Astrocyte (in vitro differentiated cells and primary cell): ENCODE results near the gene RNF149. TPM values are rescaled to one million over a fixed set of nuclear protein-coding genes. Genes with fewer than 3 reads are reported as not detected.
A peak's percentile ranks its signal among the peaks of the same experiment; 100 is the strongest.

Source experiments
- DNase-seq: peaks from one replicate; pipeline ENCODE4 v3.0.0-alpha.2; 2010; ENCODE audit warnings: low read depth
- FAIRE-seq: peaks from 2 replicates; lab custom pipeline; 2011; peaks lifted over from hg19 to GRCh38; lab: Jason Lieb, UNC
- H2AFZ ChIP-seq: 2 replicates; pipeline ENCODE4 v1.6.0; 2012; ENCODE audit warnings: low read depth, low read length, inconsistent platforms
- H3K27ac ChIP-seq: 2 replicates; pipeline ENCODE4 v1.5.1; 2011; ENCODE audit warnings: low read depth, low read length, inconsistent platforms
- H3K27me3 ChIP-seq: 2 replicates; pipeline ENCODE4 v1.6.0; 2011; ENCODE audit warnings: low read length, inconsistent platforms; ENCODE audit not compliant: insufficient read depth
- H3K36me3 ChIP-seq: 2 replicates; pipeline ENCODE4 v1.5.1; 2011; ENCODE audit warnings: low read length, inconsistent platforms; ENCODE audit not compliant: insufficient read depth
- H3K4me1 ChIP-seq: 2 replicates; pipeline ENCODE4 v1.5.1; 2011; ENCODE audit warnings: low read length, inconsistent platforms; ENCODE audit not compliant: insufficient read depth
- H3K4me2 ChIP-seq: 2 replicates; pipeline ENCODE4 v1.6.0; 2012; ENCODE audit warnings: low read length, inconsistent platforms
- H3K4me3 ChIP-seq: 2 replicates; pipeline ENCODE4 v1.5.1; 2011; ENCODE audit warnings: low read depth, mild to moderate bottlenecking, low read length, inconsistent platforms; ENCODE audit not compliant: insufficient read depth
- H3K79me2 ChIP-seq: 2 replicates; pipeline ENCODE4 v1.6.0; 2012; ENCODE audit warnings: mild to moderate bottlenecking, low read length, inconsistent platforms; ENCODE audit not compliant: insufficient read depth
- H3K9ac ChIP-seq: 2 replicates; pipeline ENCODE4 v1.6.0; 2012; ENCODE audit warnings: mild to moderate bottlenecking, low read length, inconsistent platforms
- H3K9me3 ChIP-seq: 2 replicates; pipeline ENCODE4 v1.5.1; 2012; ENCODE audit warnings: low read depth, mild to moderate bottlenecking, low read length, inconsistent platforms; ENCODE audit not compliant: insufficient read depth
- H4K20me1 ChIP-seq: 2 replicates; pipeline ENCODE4 v1.6.0; 2012; ENCODE audit warnings: low read length, inconsistent platforms; ENCODE audit not compliant: insufficient read depth
- H3K27ac Mint-ChIP-seq: one replicate; pipeline ENCODE4 v1.8.0; 2021; ENCODE audit warnings: mild to moderate bottlenecking, mixed read lengths; ENCODE audit not compliant: unreplicated experiment
- H3K27me3 Mint-ChIP-seq: one replicate; pipeline ENCODE4 v1.8.0; 2021; ENCODE audit warnings: low read depth, mixed read lengths; ENCODE audit not compliant: unreplicated experiment
- H3K36me3 Mint-ChIP-seq: one replicate; pipeline ENCODE4 v1.8.0; 2021; ENCODE audit warnings: low read depth, mixed read lengths; ENCODE audit not compliant: unreplicated experiment
- H3K4me1 Mint-ChIP-seq: one replicate; pipeline ENCODE4 v1.8.0; 2021; ENCODE audit warnings: low read depth, mixed read lengths; ENCODE audit not compliant: unreplicated experiment
- H3K4me3 Mint-ChIP-seq: one replicate; pipeline ENCODE4 v1.8.0; 2021; ENCODE audit warnings: mild to moderate bottlenecking, moderate library complexity, mixed read lengths; ENCODE audit not compliant: unreplicated experiment
- H3K9me3 Mint-ChIP-seq: one replicate; pipeline ENCODE4 v1.8.0; 2021; ENCODE audit warnings: mild to moderate bottlenecking, mixed read lengths; ENCODE audit not compliant: unreplicated experiment
- CTCF ChIP-seq: IDR thresholded peaks from 2 replicates; pipeline ENCODE4 v1.5.1; 2011; ENCODE audit warnings: low read depth, mild to moderate bottlenecking, inconsistent platforms, low read length, moderate library complexity; ENCODE audit not compliant: insufficient read depth
- EZH2 ChIP-seq: IDR thresholded peaks from 2 replicates; pipeline ENCODE4 v1.6.1; 2012; ENCODE audit warnings: mild to moderate bottlenecking, low read length, inconsistent platforms; ENCODE audit not compliant: insufficient read depth
- total RNA-seq: library from RNA; stranded (reverse); gene quantifications from 2 replicates; pipeline ENCODE4 v1.2.1, GENCODE V29; 2021

Gene RNF149
- total RNA-seq, 1 donor from 2014 or later: 36.4 TPM

DNA sequence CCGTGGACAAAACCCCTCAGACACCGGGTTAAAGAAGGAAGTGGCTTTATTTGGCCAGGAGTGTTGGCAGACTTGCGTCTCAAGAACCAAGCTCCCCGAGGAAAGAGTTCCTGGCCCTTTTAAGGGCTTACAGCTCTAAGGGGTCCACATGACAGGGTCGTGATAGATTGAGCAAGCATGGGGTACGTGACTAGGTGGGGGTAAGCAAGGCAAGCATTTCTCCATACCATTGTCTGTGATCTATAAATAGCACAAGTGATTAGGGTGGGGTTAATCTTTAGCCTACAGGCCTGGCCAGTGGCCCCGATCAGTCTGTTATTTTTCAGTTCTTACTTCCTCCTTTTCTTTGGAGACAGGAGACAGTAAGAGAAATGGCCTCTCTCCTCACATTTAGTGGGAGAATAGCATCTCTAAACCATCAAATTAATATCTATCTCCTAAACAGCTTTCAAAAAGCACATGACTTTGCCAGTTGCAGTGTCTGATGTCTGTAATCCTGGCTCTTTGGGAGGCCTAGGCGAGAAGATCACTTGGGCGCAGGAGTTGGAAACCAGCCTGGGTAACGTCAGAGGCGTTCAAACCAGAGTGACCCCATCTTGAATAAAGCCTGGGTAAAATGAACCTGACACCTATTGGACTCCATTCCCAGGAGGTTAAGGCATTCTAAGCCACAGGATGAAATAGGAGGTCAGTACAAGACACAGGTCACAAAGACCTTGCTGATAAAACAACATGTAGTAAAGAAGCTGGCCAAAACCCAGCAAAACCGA is 74.1 kb downstream of the RNF149 start:
- H3K9ac ChIP-seq: no peak overlapping the region
- DNase-seq (no peak), FAIRE-seq (no peak)
- H3K79me2 ChIP-seq: no peaks in the 10 kb centered on the region
- no peaks in the 10 kb centered on the region for H4K20me1 ChIP-seq
- H3K4me1 ChIP-seq: peaks cover 8% of the 10 kb centered on the region
- peaks cover 8% of the 10 kb centered on the region for H3K9me3 Mint-ChIP-seq
- TF ChIP-seq CTCF: no peak
- no peak for TF ChIP-seq EZH2
- H3K9me3 ChIP-seq: no peaks in the 10 kb centered on the region
- H3K36me3 ChIP-seq: no peaks in the 10 kb centered on the region
- no peak overlapping the region for H2AFZ ChIP-seq
- no peak overlapping the region for H3K4me3 ChIP-seq
- H3K27ac ChIP-seq: no peak overlapping the region
- H3K27ac Mint-ChIP-seq: peak overlapping the region; percentile 34
- H3K36me3 Mint-ChIP-seq: peaks cover 14% of the 10 kb centered on the region
- H3K4me3 Mint-ChIP-seq: no peak overlapping the region
- no peak overlapping the region for H3K4me2 ChIP-seq
- H3K4me1 Mint-ChIP-seq: peaks cover 30% of the 10 kb centered on the region
- no peaks in the 10 kb centered on the region for H3K27me3 Mint-ChIP-seq
- no peaks in the 10 kb centered on the region for H3K27me3 ChIP-seq

DNA sequence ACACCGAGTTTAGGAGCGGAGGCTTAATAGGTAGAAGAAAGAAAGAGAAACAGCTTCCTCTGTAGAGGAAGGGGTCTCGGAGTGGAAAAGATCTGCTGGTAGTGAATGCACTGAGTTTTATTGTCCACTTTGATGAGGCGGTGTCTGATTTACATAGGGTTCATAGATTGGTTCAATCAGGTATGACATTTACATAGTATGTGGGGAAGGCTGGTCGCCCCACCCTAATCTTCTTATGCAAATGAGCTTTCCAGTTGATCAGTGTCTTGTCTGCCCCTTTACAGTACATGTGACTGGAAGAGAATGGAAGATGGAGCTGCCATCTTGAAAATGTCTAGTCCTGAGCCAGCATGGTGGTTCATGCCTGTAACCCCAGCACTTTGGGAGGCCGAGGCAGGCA is 75.7 kb downstream of the RNF149 start:
- no peak for DNase-seq
- FAIRE-seq: no peak
- peaks cover 19% of the 10 kb centered on the region for H3K4me1 Mint-ChIP-seq
- H3K36me3 ChIP-seq: no peaks in the 10 kb centered on the region
- H3K27me3 Mint-ChIP-seq: no peaks in the 10 kb centered on the region
- TF ChIP-seq CTCF (no peak), EZH2 (no peak)
- no peak overlapping the region for H3K27ac ChIP-seq
- no peaks in the 10 kb centered on the region for H3K9me3 ChIP-seq
- peaks cover 13% of the 10 kb centered on the region for H3K36me3 Mint-ChIP-seq
- H2AFZ ChIP-seq: no peak overlapping the region
- no peak overlapping the region for H3K4me3 ChIP-seq
- H3K4me2 ChIP-seq: no peak overlapping the region
- peaks cover 8% of the 10 kb centered on the region for H3K4me1 ChIP-seq
- H3K9me3 Mint-ChIP-seq: peaks cover 6% of the 10 kb centered on the region
- no peaks in the 10 kb centered on the region for H3K27me3 ChIP-seq
- H3K9ac ChIP-seq: no peak overlapping the region
- H3K79me2 ChIP-seq: no peaks in the 10 kb centered on the region
- no peaks in the 10 kb centered on the region for H4K20me1 ChIP-seq
- H3K4me3 Mint-ChIP-seq: no peak overlapping the region
- H3K27ac Mint-ChIP-seq: no peak overlapping the region
